WTC11 (cell line): ENCODE results near the gene STK39.

Source experiments
- NFYB ChIP-seq: sonication (generic); formaldehyde crosslinking; conservative IDR thresholded peaks from 2 replicates; pipeline ENCODE4 v1.8.0; 2022; ENCODE audit warnings: low read depth, missing genetic modification reagents
- NR1H2 ChIP-seq: sonication (generic); formaldehyde crosslinking; IDR thresholded peaks from 2 replicates; pipeline ENCODE4 v1.9.0; 2021; ENCODE audit warnings: mild to moderate bottlenecking, moderate library complexity, missing genetic modification reagents
- SMAD3 ChIP-seq: sonication (generic); formaldehyde crosslinking; IDR thresholded peaks from 2 replicates; pipeline ENCODE4 v1.8.0; 2022; ENCODE audit warnings: missing genetic modification reagents, mild to moderate bottlenecking, borderline replicate concordance
- USF1 ChIP-seq: sonication (generic); formaldehyde crosslinking; IDR thresholded peaks from 2 replicates; pipeline ENCODE4 v1.8.0; 2022; ENCODE audit warnings: mild to moderate bottlenecking, missing genetic modification reagents
- TF ChIP-seq, protein P1 (sequence below): sonication (generic); formaldehyde crosslinking; IDR thresholded peaks from 2 replicates; pipeline ENCODE4 v1.8.1; 2023; ENCODE audit warnings: mild to moderate bottlenecking, missing genetic modification reagents, moderate library complexity
- TF ChIP-seq, protein P2 (sequence below): sonication (generic); formaldehyde crosslinking; IDR thresholded peaks from 2 replicates; pipeline ENCODE4 v1.8.0; 2022; ENCODE audit warnings: mild to moderate bottlenecking, missing genetic modification reagents
- TF ChIP-seq, protein P3 (sequence below): fragments of 200-600 bp; IDR thresholded peaks from 2 replicates; pipeline ENCODE4 v1.8.0; 2022; ENCODE audit warnings: antibody characterized with exemption
- TF ChIP-seq, protein P4 (sequence below): sonication (generic); formaldehyde crosslinking; IDR thresholded peaks from 2 replicates; pipeline ENCODE4 v1.8.1; 2023; ENCODE audit warnings: mild to moderate bottlenecking, missing genetic modification reagents

GRCh38 chr2:168289880-168290279, 42.5 kb upstream of the STK39 start:
- TF ChIP-seq NFYB (no peak), NR1H2 (CRISPR knock-in tag) (no peak), SMAD3 (CRISPR knock-in tag) (no peak), USF1 (CRISPR knock-in tag) (no peak)
- TF ChIP-seq, protein P1, sequence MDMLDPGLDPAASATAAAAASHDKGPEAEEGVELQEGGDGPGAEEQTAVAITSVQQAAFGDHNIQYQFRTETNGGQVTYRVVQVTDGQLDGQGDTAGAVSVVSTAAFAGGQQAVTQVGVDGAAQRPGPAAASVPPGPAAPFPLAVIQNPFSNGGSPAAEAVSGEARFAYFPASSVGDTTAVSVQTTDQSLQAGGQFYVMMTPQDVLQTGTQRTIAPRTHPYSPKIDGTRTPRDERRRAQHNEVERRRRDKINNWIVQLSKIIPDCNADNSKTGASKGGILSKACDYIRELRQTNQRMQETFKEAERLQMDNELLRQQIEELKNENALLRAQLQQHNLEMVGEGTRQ (CRISPR knock-in tag), result no peak
- TF ChIP-seq, protein P2, sequence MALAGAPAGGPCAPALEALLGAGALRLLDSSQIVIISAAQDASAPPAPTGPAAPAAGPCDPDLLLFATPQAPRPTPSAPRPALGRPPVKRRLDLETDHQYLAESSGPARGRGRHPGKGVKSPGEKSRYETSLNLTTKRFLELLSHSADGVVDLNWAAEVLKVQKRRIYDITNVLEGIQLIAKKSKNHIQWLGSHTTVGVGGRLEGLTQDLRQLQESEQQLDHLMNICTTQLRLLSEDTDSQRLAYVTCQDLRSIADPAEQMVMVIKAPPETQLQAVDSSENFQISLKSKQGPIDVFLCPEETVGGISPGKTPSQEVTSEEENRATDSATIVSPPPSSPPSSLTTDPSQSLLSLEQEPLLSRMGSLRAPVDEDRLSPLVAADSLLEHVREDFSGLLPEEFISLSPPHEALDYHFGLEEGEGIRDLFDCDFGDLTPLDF (CRISPR knock-in tag), result no peak
- TF ChIP-seq, protein P3, sequence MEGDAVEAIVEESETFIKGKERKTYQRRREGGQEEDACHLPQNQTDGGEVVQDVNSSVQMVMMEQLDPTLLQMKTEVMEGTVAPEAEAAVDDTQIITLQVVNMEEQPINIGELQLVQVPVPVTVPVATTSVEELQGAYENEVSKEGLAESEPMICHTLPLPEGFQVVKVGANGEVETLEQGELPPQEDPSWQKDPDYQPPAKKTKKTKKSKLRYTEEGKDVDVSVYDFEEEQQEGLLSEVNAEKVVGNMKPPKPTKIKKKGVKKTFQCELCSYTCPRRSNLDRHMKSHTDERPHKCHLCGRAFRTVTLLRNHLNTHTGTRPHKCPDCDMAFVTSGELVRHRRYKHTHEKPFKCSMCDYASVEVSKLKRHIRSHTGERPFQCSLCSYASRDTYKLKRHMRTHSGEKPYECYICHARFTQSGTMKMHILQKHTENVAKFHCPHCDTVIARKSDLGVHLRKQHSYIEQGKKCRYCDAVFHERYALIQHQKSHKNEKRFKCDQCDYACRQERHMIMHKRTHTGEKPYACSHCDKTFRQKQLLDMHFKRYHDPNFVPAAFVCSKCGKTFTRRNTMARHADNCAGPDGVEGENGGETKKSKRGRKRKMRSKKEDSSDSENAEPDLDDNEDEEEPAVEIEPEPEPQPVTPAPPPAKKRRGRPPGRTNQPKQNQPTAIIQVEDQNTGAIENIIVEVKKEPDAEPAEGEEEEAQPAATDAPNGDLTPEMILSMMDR, result no peak
- TF ChIP-seq, protein P4, sequence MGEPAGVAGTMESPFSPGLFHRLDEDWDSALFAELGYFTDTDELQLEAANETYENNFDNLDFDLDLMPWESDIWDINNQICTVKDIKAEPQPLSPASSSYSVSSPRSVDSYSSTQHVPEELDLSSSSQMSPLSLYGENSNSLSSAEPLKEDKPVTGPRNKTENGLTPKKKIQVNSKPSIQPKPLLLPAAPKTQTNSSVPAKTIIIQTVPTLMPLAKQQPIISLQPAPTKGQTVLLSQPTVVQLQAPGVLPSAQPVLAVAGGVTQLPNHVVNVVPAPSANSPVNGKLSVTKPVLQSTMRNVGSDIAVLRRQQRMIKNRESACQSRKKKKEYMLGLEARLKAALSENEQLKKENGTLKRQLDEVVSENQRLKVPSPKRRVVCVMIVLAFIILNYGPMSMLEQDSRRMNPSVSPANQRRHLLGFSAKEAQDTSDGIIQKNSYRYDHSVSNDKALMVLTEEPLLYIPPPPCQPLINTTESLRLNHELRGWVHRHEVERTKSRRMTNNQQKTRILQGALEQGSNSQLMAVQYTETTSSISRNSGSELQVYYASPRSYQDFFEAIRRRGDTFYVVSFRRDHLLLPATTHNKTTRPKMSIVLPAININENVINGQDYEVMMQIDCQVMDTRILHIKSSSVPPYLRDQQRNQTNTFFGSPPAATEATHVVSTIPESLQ, result no peak
